ENCODE results near the gene STK17B. TPM values are rescaled to one million over a fixed set of nuclear protein-coding genes. Genes with fewer than 3 reads are reported as not detected.

Gene STK17B
- total RNA-seq, 2 experiments from 2014 or later = 645 to 648 TPM

DNA sequence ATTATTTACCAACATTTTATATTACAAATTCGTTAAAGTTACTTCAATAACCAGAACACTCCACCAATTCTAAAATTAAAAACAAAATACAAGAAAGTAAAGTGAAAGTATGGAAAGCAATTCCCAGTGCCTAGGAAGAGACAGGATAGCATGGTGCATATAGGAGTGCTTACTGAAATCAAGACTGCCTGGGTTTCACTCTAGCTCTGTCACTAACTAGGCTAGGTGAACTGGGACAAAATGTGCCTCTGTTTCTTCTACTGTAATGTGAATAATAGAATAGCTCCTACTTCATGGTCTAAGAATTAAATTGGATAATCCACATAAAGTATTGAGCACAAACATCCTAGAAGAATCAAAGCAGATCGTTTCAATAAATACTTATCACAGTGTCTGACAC lies 22.6 kb downstream of the STK17B start:
- ATAC-seq (ENCODE audit: poor library complexity) = no peak
- Histone ChIP-seq H3K4me3 (ENCODE audit: low read length) (no peak overlapping the region), H3K36me3 (ENCODE audit: insufficient read depth, low read length) (peaks cover 91% of the 10 kb centered on the region), H3K27me3 (ENCODE audit: control insufficient read depth in 1 of 2, insufficient read depth in 2 of 2, low read length in 2 of 2) (no peaks in the 10 kb centered on the region), H3K27ac (ENCODE audit: low read depth in 1 of 2, low read length in 2 of 2) (no peak overlapping the region), H3K9me3 (ENCODE audit: control insufficient read depth in 1 of 2, insufficient read depth in 1 of 2, low read length in 2 of 2) (no peaks in the 10 kb centered on the region), H3K4me1 (ENCODE audit: insufficient read depth, low read length) (peaks cover 59% of the 10 kb centered on the region)
- Mint-ChIP-seq H3K4me3 (peak overlapping the region; percentile 40), H3K36me3 (ENCODE audit: low read depth) (peaks cover 100% of the 10 kb centered on the region), H3K4me1 (ENCODE audit: low read depth) (peaks cover 95% of the 10 kb centered on the region), H3K27me3 (no peaks in the 10 kb centered on the region), H3K9me3 (no peaks in the 10 kb centered on the region), H3K27ac (peak overlapping the region; percentile 85)
- intact Hi-C loops (cut with DNase I, micrococcal nuclease) = no loop called here
- TF ChIP-seq, protein P1, sequence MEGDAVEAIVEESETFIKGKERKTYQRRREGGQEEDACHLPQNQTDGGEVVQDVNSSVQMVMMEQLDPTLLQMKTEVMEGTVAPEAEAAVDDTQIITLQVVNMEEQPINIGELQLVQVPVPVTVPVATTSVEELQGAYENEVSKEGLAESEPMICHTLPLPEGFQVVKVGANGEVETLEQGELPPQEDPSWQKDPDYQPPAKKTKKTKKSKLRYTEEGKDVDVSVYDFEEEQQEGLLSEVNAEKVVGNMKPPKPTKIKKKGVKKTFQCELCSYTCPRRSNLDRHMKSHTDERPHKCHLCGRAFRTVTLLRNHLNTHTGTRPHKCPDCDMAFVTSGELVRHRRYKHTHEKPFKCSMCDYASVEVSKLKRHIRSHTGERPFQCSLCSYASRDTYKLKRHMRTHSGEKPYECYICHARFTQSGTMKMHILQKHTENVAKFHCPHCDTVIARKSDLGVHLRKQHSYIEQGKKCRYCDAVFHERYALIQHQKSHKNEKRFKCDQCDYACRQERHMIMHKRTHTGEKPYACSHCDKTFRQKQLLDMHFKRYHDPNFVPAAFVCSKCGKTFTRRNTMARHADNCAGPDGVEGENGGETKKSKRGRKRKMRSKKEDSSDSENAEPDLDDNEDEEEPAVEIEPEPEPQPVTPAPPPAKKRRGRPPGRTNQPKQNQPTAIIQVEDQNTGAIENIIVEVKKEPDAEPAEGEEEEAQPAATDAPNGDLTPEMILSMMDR (IDR thresholded peaks at IDR 0.05) = no peak
- no peak for DNase-seq
- POLR2A ChIA-PET = interaction anchor here (1.1 to 7.2 kb wide), 5 partner anchors 11 to 28 kb away, joined by 3 to 66 read pairs (median 14); partner anchors contain the start of gene STK17B
- CTCF ChIA-PET = interaction anchor here (1.1 kb wide), 1 partner anchor 10 kb away, joined by 4 read pairs; no protein-coding TSS in a partner anchor

GRCh38 chr2:196145256-196145655 lies 26.1 kb downstream of the STK17B start:
- Mint-ChIP-seq H3K4me3 (peak overlapping the region; percentile 62), H3K27me3 (no peaks in the 10 kb centered on the region), H3K4me1 (ENCODE audit: low read depth) (peaks cover 89% of the 10 kb centered on the region), H3K36me3 (ENCODE audit: low read depth) (peaks cover 100% of the 10 kb centered on the region), H3K27ac (peak overlapping the region; percentile 77), H3K9me3 (no peaks in the 10 kb centered on the region)
- Histone ChIP-seq H3K9me3 (ENCODE audit: control insufficient read depth in 1 of 2, insufficient read depth in 1 of 2, low read length in 2 of 2) (no peaks in the 10 kb centered on the region), H3K27ac (ENCODE audit: low read depth in 1 of 2, low read length in 2 of 2) (peak overlapping the region; percentile 3 to 36), H3K27me3 (ENCODE audit: control insufficient read depth in 1 of 2, insufficient read depth in 2 of 2, low read length in 2 of 2) (no peaks in the 10 kb centered on the region), H3K4me3 (ENCODE audit: low read length) (no peak overlapping the region), H3K4me1 (ENCODE audit: insufficient read depth, low read length) (peaks cover 47% of the 10 kb centered on the region), H3K36me3 (ENCODE audit: insufficient read depth, low read length) (peaks cover 95% of the 10 kb centered on the region)
- TF ChIP-seq, protein P1 (IDR thresholded peaks at IDR 0.05) = no peak
- ChIA-PET POLR2A (interaction anchor here (1.0 to 8.2 kb wide), 6 partner anchors 14 to 586 kb away, joined by 3 to 82 read pairs (median 8); partner anchors contain the start of gene STK17B), CTCF (no interaction called here)
- intact Hi-C loops (cut with DNase I, micrococcal nuclease) = loop anchor here in 1 of 2 experiments (2.0 kb wide), 1 partner anchor 24 kb away; no protein-coding TSS in a partner anchor
- no peak for ATAC-seq (ENCODE audit: poor library complexity)
- no peak for DNase-seq

GRCh38 chr2:196144513-196145126 lies 26.8 kb downstream of the STK17B start:
- Mint-ChIP-seq H3K9me3 (no peaks in the 10 kb centered on the region), H3K27me3 (no peaks in the 10 kb centered on the region), H3K27ac (peak overlapping the region; percentile 77), H3K36me3 (ENCODE audit: low read depth) (peaks cover 100% of the 10 kb centered on the region), H3K4me3 (peak overlapping the region; percentile 62), H3K4me1 (ENCODE audit: low read depth) (peaks cover 89% of the 10 kb centered on the region)
- H3K27me3 ChIP-seq (ENCODE audit: control insufficient read depth in 1 of 2, insufficient read depth in 2 of 2, low read length in 2 of 2) = no peaks in the 10 kb centered on the region
- TF ChIP-seq, protein P1 (IDR thresholded peaks at IDR 0.05) = no peak
- H3K4me3 ChIP-seq (ENCODE audit: low read length) = no peak overlapping the region
- DNase-seq = no peak
- ChIA-PET CTCF (no interaction called here), POLR2A (interaction anchor here (0.7 to 8.2 kb wide), 7 partner anchors 12 to 585 kb away, joined by 3 to 82 read pairs (median 6); partner anchors contain the start of gene STK17B)
- peaks cover 95% of the 10 kb centered on the region for H3K36me3 ChIP-seq (ENCODE audit: insufficient read depth, low read length)
- peaks cover 48% of the 10 kb centered on the region for H3K4me1 ChIP-seq (ENCODE audit: insufficient read depth, low read length)
- ATAC-seq (ENCODE audit: poor library complexity) = peak; percentile 45
- intact Hi-C loops (cut with DNase I, micrococcal nuclease) = loop anchor here in 1 of 2 experiments (2.0 kb wide), 1 partner anchor 24 kb away; no protein-coding TSS in a partner anchor
- no peaks in the 10 kb centered on the region for H3K9me3 ChIP-seq (ENCODE audit: control insufficient read depth in 1 of 2, insufficient read depth in 1 of 2, low read length in 2 of 2)
- H3K27ac ChIP-seq (ENCODE audit: low read depth in 1 of 2, low read length in 2 of 2) = peak overlapping the region; percentile 3 to 36
